HCT116 (cell line): ENCODE results near the gene VARS1. TPM values are rescaled to one million over a fixed set of nuclear protein-coding genes. Genes with fewer than 3 reads are reported as not detected.

Source experiments
- ATAC-seq: fragments of 200-7000 bp; cut with Tn5 transposase; 2 replicates; pipeline ENCODE4 v1.9.1; 2020; ENCODE audit warnings: mild to moderate bottlenecking, moderate library complexity
- BruUV-seq: library from RNA; stranded (reverse); fragments of 400-500 nt; replicated peaks from 2 replicates; lab custom pipeline; 2021; lab: Mats Ljungman, UMichigan
- CTCF ChIA-PET: fragments of 300-600 bp; sonication (Branson Sonifier 250); formaldehyde crosslinking; loops from one replicate; lab custom pipeline; 2021; ENCODE audit warnings: antibody characterized with exemption; lab: Charles Lee
- POLR2A ChIA-PET: fragments of 300-600, 350-600 bp; sonication (Branson Sonifier 250); formaldehyde crosslinking; loops from one replicate; lab custom pipeline; 2021; ENCODE audit warnings: antibody characterized with exemption; lab: Charles Lee
- RAD21 ChIA-PET, 2 experiments: fragments of 300-600 bp; sonication (Branson Sonifier 250); formaldehyde crosslinking; loops; one replicate each; lab custom pipeline; 2023; ENCODE audit warnings: low total read pairs in 2 of 2; ENCODE audit not compliant: uncharacterized antibody in 2 of 2, unreplicated experiment in 2 of 2, low non-redundant PET in 1 of 2; lab: Charles Lee
- DNase-seq: peaks from one replicate; pipeline ENCODE4 v3.0.0-alpha.2; 2010; ENCODE audit warnings: low read depth, low spot score
- H2AFZ ChIP-seq: fragments of 200-600 bp; shearing (Covaris generic), sonication (generic); 2 replicates; pipeline ENCODE4 v1.6.1; 2017; ENCODE audit warnings: low read depth, mixed run types, mixed read lengths, antibody characterized with exemption, low read length; ENCODE audit not compliant: poor library complexity, severe bottlenecking
- H3K27ac ChIP-seq: 2 replicates; pipeline ENCODE4 v1.5.1; 2012; ENCODE audit warnings: low read depth, low read length
- H3K27me3 ChIP-seq: fragments of 200-600 bp; sonication (generic); 2 replicates; pipeline ENCODE4 v1.6.1; 2016; ENCODE audit warnings: mixed run types, low read length, mixed read lengths; ENCODE audit not compliant: insufficient read depth
- H3K36me3 ChIP-seq, 2 experiments: fragments of 200-500 bp in 1 of 2; fragments of 200-600 bp in 1 of 2; sonication (Bioruptor generic) in 1 of 2; sonication (generic) in 1 of 2; 2 replicates each; pipeline versions ENCODE4 v1.5.1 to v1.6.1; 2014 to 2016; ENCODE audit warnings: low read length in 2 of 2, inconsistent platforms in 1 of 2, mixed read lengths in 1 of 2, mixed run types in 1 of 2; ENCODE audit not compliant: insufficient read depth in 2 of 2, control insufficient read depth in 1 of 2
- H3K4me1 ChIP-seq, 2 experiments: fragments of 200-600 bp in 1 of 2; sonication (generic) in 1 of 2; 2 replicates each; pipeline versions ENCODE4 v1.5.1 to v1.6.1; 2012 to 2017; ENCODE audit warnings: low read length in 2 of 2, inconsistent platforms in 1 of 2, mild to moderate bottlenecking in 1 of 2, mixed read lengths in 1 of 2, mixed run types in 1 of 2, moderate library complexity in 1 of 2; ENCODE audit not compliant: insufficient read depth in 2 of 2, control insufficient read depth in 1 of 2
- H3K4me2 ChIP-seq: fragments of 200-600 bp; sonication (generic); 2 replicates; pipeline ENCODE4 v1.6.1; 2017; ENCODE audit warnings: mixed run types, low read length, mixed read lengths
- H3K4me3 ChIP-seq, 2 experiments: fragments of 200-600 bp in 1 of 2; sonication (generic) in 1 of 2; replicated peaks in 1 of 2; 2 replicates each; pipeline ENCODE4 v1.5.1; 2011 to 2016; ENCODE audit warnings: low read length in 2 of 2, control low read depth in 1 of 2, low read depth in 1 of 2, mild to moderate bottlenecking in 1 of 2, mixed read lengths in 1 of 2, mixed run types in 1 of 2
- H3K79me2 ChIP-seq: fragments of 200-600 bp; sonication (generic); 2 replicates; pipeline ENCODE4 v1.6.1; 2017; ENCODE audit warnings: mild to moderate bottlenecking, mixed run types, low read length, moderate library complexity, mixed read lengths; ENCODE audit not compliant: insufficient read depth
- H3K9ac ChIP-seq: fragments of 200-600 bp; sonication (generic); 2 replicates; pipeline ENCODE4 v1.6.1; 2016; ENCODE audit warnings: low read length, mixed read lengths
- H3K9me2 ChIP-seq: fragments of 200-600 bp; sonication (generic), shearing (Covaris generic); 2 replicates; pipeline ENCODE4 v1.6.1; 2017; ENCODE audit warnings: mixed run types, mild to moderate bottlenecking, moderate library complexity; ENCODE audit not compliant: insufficient read depth
- H3K9me3 ChIP-seq, 2 experiments: fragments of 200-500 bp in 1 of 2; fragments of 200-600 bp in 1 of 2; sonication (Bioruptor generic) in 1 of 2; sonication (generic) in 1 of 2; 2 replicates each; pipeline ENCODE4 v1.6.1; 2014 to 2017; ENCODE audit warnings: low read length in 2 of 2, mixed read lengths in 2 of 2, inconsistent platforms in 1 of 2, low read depth in 1 of 2, mild to moderate bottlenecking in 1 of 2, mixed run types in 1 of 2, moderate library complexity in 1 of 2; ENCODE audit not compliant: control insufficient read depth in 1 of 2, insufficient read depth in 1 of 2
- H4K20me1 ChIP-seq: fragments of 200-600 bp; sonication (generic), shearing (Covaris generic); 2 replicates; pipeline ENCODE4 v1.6.1; 2017; ENCODE audit warnings: mixed run types, mild to moderate bottlenecking, moderate library complexity; ENCODE audit not compliant: insufficient read depth
- CBX3 ChIP-seq: IDR thresholded peaks from 2 replicates; pipeline ENCODE4 v1.6.1; 2012; ENCODE audit warnings: low read depth
- CEBPB ChIP-seq: IDR thresholded peaks from 2 replicates; pipeline ENCODE4 v1.6.1; 2012; ENCODE audit warnings: low read depth
- EGR1 ChIP-seq: IDR thresholded peaks from 2 replicates; pipeline ENCODE4 v1.6.1; 2012; ENCODE audit warnings: low read depth
- ELF1 ChIP-seq: IDR thresholded peaks from 2 replicates; pipeline ENCODE4 v1.6.1; 2012; ENCODE audit warnings: low read depth, borderline replicate concordance
- POLR2AphosphoS5 ChIP-seq: IDR thresholded peaks from 2 replicates; pipeline ENCODE4 v1.6.1; 2011; ENCODE audit warnings: mild to moderate bottlenecking, low read depth, low read length, moderate library complexity
- SRF ChIP-seq: IDR thresholded peaks from 2 replicates; pipeline ENCODE4 v1.6.1; 2012; ENCODE audit warnings: low read depth
- YY1 ChIP-seq: IDR thresholded peaks from 2 replicates; pipeline ENCODE4 v1.6.1; 2011; ENCODE audit warnings: low read length, low read depth, moderate library complexity, mild to moderate bottlenecking; ENCODE audit not compliant: insufficient replicate concordance; ENCODE audit errors: extremely low read depth
- ZBTB33 ChIP-seq: IDR thresholded peaks from 2 replicates; pipeline ENCODE4 v1.6.1; 2011; ENCODE audit warnings: mild to moderate bottlenecking, low read length, moderate library complexity; ENCODE audit not compliant: insufficient replicate concordance; ENCODE audit errors: extremely low read depth
- ZNF274 ChIP-seq: fragments of 200-500 bp; sonication (Bioruptor generic); IDR thresholded peaks from 2 replicates; pipeline ENCODE4 v1.6.1; 2014; ENCODE audit warnings: mild to moderate bottlenecking, low read depth, low read length, inconsistent platforms
- intact Hi-C: fragments of 100-400 bp; cut with micrococcal nuclease; formaldehyde crosslinking; loops from 2 replicates; pipeline ENCODE4 v1.10.0; 2022
- total RNA-seq: library from RNA; stranded (reverse); gene quantifications from one replicate; pipeline ENCODE4 v1.2.1, GENCODE V29; 2021; ENCODE audit not compliant: unreplicated experiment
- TF ChIP-seq, protein P1 (sequence below): IDR thresholded peaks from 2 replicates; pipeline ENCODE4 v1.6.1; 2012; ENCODE audit warnings: low read depth
- TF ChIP-seq, protein P2 (sequence below), 3 experiments: fragments of 200-600 bp in 1 of 3; sonication (generic) in 1 of 3; IDR thresholded peaks in 2 of 3; conservative IDR thresholded peaks in 1 of 3; 2 replicates each; pipeline ENCODE4 v1.5.1; 2012 to 2017; ENCODE audit warnings: low read depth in 2 of 3, low read length in 2 of 3, antibody characterized with exemption in 1 of 3, borderline replicate concordance in 1 of 3, control low read depth in 1 of 3, mild to moderate bottlenecking in 1 of 3, mixed read lengths in 1 of 3, mixed run types in 1 of 3, moderate library complexity in 1 of 3; ENCODE audit not compliant: insufficient read depth in 1 of 3

The VARS1 gene
- total RNA-seq, 1 experiment from 2014 or later = 254 TPM

DNA sequence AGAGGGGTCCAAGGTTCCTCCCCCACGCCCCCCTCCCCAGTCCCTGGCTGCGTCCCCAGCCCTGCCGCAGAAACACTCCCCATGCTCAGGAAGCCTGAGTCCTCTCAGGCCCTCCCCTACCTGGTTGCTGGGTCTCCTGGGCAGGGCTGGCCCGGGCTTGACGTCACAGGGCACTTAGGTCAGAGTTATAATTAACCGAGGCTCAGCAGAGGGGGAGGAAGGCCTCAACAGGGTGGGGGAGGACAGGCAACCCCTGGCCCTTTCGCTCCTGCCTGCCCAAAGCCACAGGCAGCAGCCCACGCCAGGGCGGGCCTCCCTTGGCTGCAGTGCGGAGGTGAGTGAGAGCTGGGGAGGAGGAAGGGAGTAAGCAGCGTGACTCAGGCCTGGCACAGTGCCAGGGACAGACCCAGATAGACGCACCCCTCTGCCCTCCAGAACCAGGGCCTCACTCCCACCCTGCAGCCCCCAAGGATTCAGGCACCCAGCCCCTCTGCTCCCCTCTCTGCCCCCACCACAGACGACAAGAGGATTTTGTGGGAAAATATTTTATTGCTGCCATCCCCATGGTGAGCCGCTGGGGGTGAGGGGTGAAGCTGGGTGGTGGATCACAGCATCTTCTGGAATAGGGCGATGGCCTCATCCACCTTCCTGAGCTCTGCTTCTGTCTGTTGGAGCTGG lies 18.4 kb downstream of the VARS1 start, which contains the start of gene VWA7:
Gene VWA7 (minus strand): TSS at position 340 of the 678 bp plus-strand sequence. CDS start 549 bp downstream, outside the sequence.
- no peak within 1 kb of the TSS for H2AFZ ChIP-seq
- DNase-seq = peak; percentile 84
- ATAC-seq = peak; percentile 79
- H3K27ac ChIP-seq = peak within 1 kb of the TSS; percentile 79
- H3K79me2 ChIP-seq = no peaks in the 10 kb centered on the region
- ChIA-PET POLR2A (interaction anchor here (1.0 to 2.0 kb wide), 4 partner anchors 9 to 50 kb away, joined by 4 to 16 read pairs (median 4); partner anchors contain the start of genes HSPA1B and VARS1), CTCF (interaction anchor here (0.6 to 1.3 kb wide), 2 partner anchors 19 to 310 kb away, joined by 3 to 6 read pairs; partner anchors contain the start of gene VARS1), RAD21 (no interaction called here)
- H3K4me3 ChIP-seq = peak within 1 kb of the TSS; percentile 40 to 56
- H3K4me2 ChIP-seq = peak within 1 kb of the TSS; percentile 79
- peaks cover 5 to 28% of the 10 kb centered on the region in 2 experiments; a peak in 3 of 4 replicates for H3K36me3 ChIP-seq
- no peaks in the 10 kb centered on the region for H3K27me3 ChIP-seq
- H3K9me3 ChIP-seq = no peaks in the 10 kb centered on the region
- H3K4me1 ChIP-seq = peaks cover 41 to 56% of the 10 kb centered on the region in 2 experiments
- TF ChIP-seq, protein P1, sequence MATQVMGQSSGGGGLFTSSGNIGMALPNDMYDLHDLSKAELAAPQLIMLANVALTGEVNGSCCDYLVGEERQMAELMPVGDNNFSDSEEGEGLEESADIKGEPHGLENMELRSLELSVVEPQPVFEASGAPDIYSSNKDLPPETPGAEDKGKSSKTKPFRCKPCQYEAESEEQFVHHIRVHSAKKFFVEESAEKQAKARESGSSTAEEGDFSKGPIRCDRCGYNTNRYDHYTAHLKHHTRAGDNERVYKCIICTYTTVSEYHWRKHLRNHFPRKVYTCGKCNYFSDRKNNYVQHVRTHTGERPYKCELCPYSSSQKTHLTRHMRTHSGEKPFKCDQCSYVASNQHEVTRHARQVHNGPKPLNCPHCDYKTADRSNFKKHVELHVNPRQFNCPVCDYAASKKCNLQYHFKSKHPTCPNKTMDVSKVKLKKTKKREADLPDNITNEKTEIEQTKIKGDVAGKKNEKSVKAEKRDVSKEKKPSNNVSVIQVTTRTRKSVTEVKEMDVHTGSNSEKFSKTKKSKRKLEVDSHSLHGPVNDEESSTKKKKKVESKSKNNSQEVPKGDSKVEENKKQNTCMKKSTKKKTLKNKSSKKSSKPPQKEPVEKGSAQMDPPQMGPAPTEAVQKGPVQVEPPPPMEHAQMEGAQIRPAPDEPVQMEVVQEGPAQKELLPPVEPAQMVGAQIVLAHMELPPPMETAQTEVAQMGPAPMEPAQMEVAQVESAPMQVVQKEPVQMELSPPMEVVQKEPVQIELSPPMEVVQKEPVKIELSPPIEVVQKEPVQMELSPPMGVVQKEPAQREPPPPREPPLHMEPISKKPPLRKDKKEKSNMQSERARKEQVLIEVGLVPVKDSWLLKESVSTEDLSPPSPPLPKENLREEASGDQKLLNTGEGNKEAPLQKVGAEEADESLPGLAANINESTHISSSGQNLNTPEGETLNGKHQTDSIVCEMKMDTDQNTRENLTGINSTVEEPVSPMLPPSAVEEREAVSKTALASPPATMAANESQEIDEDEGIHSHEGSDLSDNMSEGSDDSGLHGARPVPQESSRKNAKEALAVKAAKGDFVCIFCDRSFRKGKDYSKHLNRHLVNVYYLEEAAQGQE = no peak
- TF ChIP-seq YY1 = peak; percentile 21
- no peak for TF ChIP-seq CBX3
- TF ChIP-seq ZNF274 = no peak
- no peak for TF ChIP-seq EGR1
- TF ChIP-seq, protein P2, sequence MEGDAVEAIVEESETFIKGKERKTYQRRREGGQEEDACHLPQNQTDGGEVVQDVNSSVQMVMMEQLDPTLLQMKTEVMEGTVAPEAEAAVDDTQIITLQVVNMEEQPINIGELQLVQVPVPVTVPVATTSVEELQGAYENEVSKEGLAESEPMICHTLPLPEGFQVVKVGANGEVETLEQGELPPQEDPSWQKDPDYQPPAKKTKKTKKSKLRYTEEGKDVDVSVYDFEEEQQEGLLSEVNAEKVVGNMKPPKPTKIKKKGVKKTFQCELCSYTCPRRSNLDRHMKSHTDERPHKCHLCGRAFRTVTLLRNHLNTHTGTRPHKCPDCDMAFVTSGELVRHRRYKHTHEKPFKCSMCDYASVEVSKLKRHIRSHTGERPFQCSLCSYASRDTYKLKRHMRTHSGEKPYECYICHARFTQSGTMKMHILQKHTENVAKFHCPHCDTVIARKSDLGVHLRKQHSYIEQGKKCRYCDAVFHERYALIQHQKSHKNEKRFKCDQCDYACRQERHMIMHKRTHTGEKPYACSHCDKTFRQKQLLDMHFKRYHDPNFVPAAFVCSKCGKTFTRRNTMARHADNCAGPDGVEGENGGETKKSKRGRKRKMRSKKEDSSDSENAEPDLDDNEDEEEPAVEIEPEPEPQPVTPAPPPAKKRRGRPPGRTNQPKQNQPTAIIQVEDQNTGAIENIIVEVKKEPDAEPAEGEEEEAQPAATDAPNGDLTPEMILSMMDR (IDR thresholded peaks at IDR 0.05 in 2 of 3, conservative IDR thresholded peaks at IDR 0.05 in 1 of 3; ENCODE audit: borderline replicate concordance in 1 of 3, insufficient read depth in 1 of 3, low read depth in 2 of 3, low read length in 2 of 3) = no peak
- TF ChIP-seq ELF1 = no peak
- TF ChIP-seq CEBPB = no peak
- peak; percentile 63 for TF ChIP-seq ZBTB33
- TF ChIP-seq SRF = no peak
- peak; percentile 88 for TF ChIP-seq POLR2AphosphoS5
- no peaks in the 10 kb centered on the region for H4K20me1 ChIP-seq
- H3K9ac ChIP-seq = peak within 1 kb of the TSS; percentile 64
- no peaks in the 10 kb centered on the region for H3K9me2 ChIP-seq
- intact Hi-C loops = loop anchor here (1.0 kb wide), 1 partner anchor 86 kb away; no protein-coding TSS in a partner anchor
- no TSS peak for BruUV-seq
